ENCODE data around the gene DCHS2. TPM values are rescaled to one million over a fixed set of nuclear protein-coding genes. Genes with fewer than 3 reads are reported as not detected.

Gene DCHS2
- total and polyA plus RNA-seq, 2 experiments from 2014 or later, result 0.12 to 1.7 TPM

- no peaks in the 10 kb centered on the region for H3K36me3 ChIP-seq (replicated peaks; ENCODE audit: insufficient read depth, low read depth)
- H3K4me1 ChIP-seq (ENCODE audit: insufficient read depth), result no peaks in the 10 kb centered on the region
- peaks cover 5% of the 10 kb centered on the region for H3K9me3 ChIP-seq (ENCODE audit: low read depth)
- peaks cover 3% of the 10 kb centered on the region for H3K27me3 ChIP-seq
- H3K4me2 ChIP-seq, result no peak overlapping the region
- no peaks in the 10 kb centered on the region for H3K9me2 ChIP-seq (replicated peaks; ENCODE audit: insufficient read depth)
- H3K79me2 ChIP-seq, result no peaks in the 10 kb centered on the region
- no peak overlapping the region for H2AFZ ChIP-seq
- no peak overlapping the region for H3K4me3 ChIP-seq
- no peak overlapping the region for H3K27ac ChIP-seq
- TF ChIP-seq EZH2phosphoT487 (IDR thresholded peaks at IDR 0.05; ENCODE audit: low read depth, severe bottlenecking, unreplicated experiment), result no peak
- H4K20me1 ChIP-seq (ENCODE audit: insufficient read depth, poor library complexity, severe bottlenecking), result no peaks in the 10 kb centered on the region
- no peak for DNase-seq (ENCODE audit: low spot score)
- WGBS (ENCODE audit: low lambda C conversion rate, missing lambda C conversion rate), result 73% methylated on average over 6 of the region's 6 CpGs
Measured at GRCh38 chr4:154320521-154320920, 171.1 kb downstream of the DCHS2 start.

GRCh38 chr4:154319736-154320135, 171.9 kb downstream of the DCHS2 start:
- Histone ChIP-seq H3K27me3 (peaks cover 3% of the 10 kb centered on the region), H2AFZ (no peak overlapping the region), H3K9me2 (replicated peaks; ENCODE audit: insufficient read depth) (no peaks in the 10 kb centered on the region), H3K9me3 (ENCODE audit: low read depth) (peaks cover 5% of the 10 kb centered on the region), H3K4me2 (no peak overlapping the region), H4K20me1 (ENCODE audit: insufficient read depth, poor library complexity, severe bottlenecking) (no peaks in the 10 kb centered on the region), H3K27ac (no peak overlapping the region), H3K4me1 (ENCODE audit: insufficient read depth) (no peaks in the 10 kb centered on the region), H3K36me3 (replicated peaks; ENCODE audit: insufficient read depth, low read depth) (no peaks in the 10 kb centered on the region), H3K4me3 (no peak overlapping the region), H3K79me2 (no peaks in the 10 kb centered on the region)
- 100% methylated on average over 1 of the region's 1 CpG for WGBS (ENCODE audit: low lambda C conversion rate, missing lambda C conversion rate)
- TF ChIP-seq EZH2 (IDR thresholded peaks at IDR 0.05; ENCODE audit: borderline replicate concordance) (no peak), CTCF (IDR thresholded peaks at IDR 0.05; ENCODE audit: poor library complexity) (no peak), EZH2phosphoT487 (IDR thresholded peaks at IDR 0.05; ENCODE audit: low read depth, severe bottlenecking, unreplicated experiment) (no peak)
- DNase-seq (ENCODE audit: low spot score), result no peak

- no peaks in the 10 kb centered on the region for H3K9me2 ChIP-seq (replicated peaks; ENCODE audit: insufficient read depth)
- H3K27ac ChIP-seq, result no peak overlapping the region
- H3K27me3 ChIP-seq, result peaks cover 3% of the 10 kb centered on the region
- no peaks in the 10 kb centered on the region for H3K4me1 ChIP-seq (ENCODE audit: insufficient read depth)
- no peak for DNase-seq (ENCODE audit: low spot score)
- no peaks in the 10 kb centered on the region for H3K36me3 ChIP-seq (replicated peaks; ENCODE audit: insufficient read depth, low read depth)
- H3K4me3 ChIP-seq, result no peak overlapping the region
- no peaks in the 10 kb centered on the region for H4K20me1 ChIP-seq (ENCODE audit: insufficient read depth, poor library complexity, severe bottlenecking)
- no peak for TF ChIP-seq EZH2phosphoT487 (IDR thresholded peaks at IDR 0.05; ENCODE audit: low read depth, severe bottlenecking, unreplicated experiment)
- H3K4me2 ChIP-seq, result no peak overlapping the region
- no peak overlapping the region for H2AFZ ChIP-seq
- H3K79me2 ChIP-seq, result no peaks in the 10 kb centered on the region
- H3K9me3 ChIP-seq (ENCODE audit: low read depth), result peaks cover 5% of the 10 kb centered on the region
- 78% methylated on average over 2 of the region's 2 CpGs for WGBS (ENCODE audit: low lambda C conversion rate, missing lambda C conversion rate)
Measured at GRCh38 chr4:154317201-154317999, 174.2 kb downstream of the DCHS2 start.

- Histone ChIP-seq H2AFZ (no peak overlapping the region), H3K4me3 (no peak overlapping the region), H3K27me3 (no peaks in the 10 kb centered on the region), H3K79me2 (no peaks in the 10 kb centered on the region), H3K27ac (no peak overlapping the region), H3K9me3 (ENCODE audit: low read depth) (peaks cover 5% of the 10 kb centered on the region), H3K36me3 (replicated peaks; ENCODE audit: insufficient read depth, low read depth) (no peaks in the 10 kb centered on the region), H3K4me2 (no peak overlapping the region), H3K9me2 (replicated peaks; ENCODE audit: insufficient read depth) (no peaks in the 10 kb centered on the region), H4K20me1 (ENCODE audit: insufficient read depth, poor library complexity, severe bottlenecking) (no peaks in the 10 kb centered on the region), H3K4me1 (ENCODE audit: insufficient read depth) (no peaks in the 10 kb centered on the region)
- TF ChIP-seq EZH2 (IDR thresholded peaks at IDR 0.05; ENCODE audit: borderline replicate concordance) (no peak), CTCF (IDR thresholded peaks at IDR 0.05; ENCODE audit: poor library complexity) (no peak), EZH2phosphoT487 (IDR thresholded peaks at IDR 0.05; ENCODE audit: low read depth, severe bottlenecking, unreplicated experiment) (no peak)
- DNase-seq (ENCODE audit: low spot score), result no peak
Measured at GRCh38 chr4:154315741-154316140, 175.9 kb downstream of the DCHS2 start.
